ENCODE data around the gene MCEE.
"Not testable (repeated sequence)": the region's sequence is repeated elsewhere in the genome, so short reads cannot be mapped to it uniquely, and the experiment has no call there.

Gene MCEE

GRCh38 chr2:71117063-71117462 is 13.0 kb downstream of the MCEE start:
- in situ Hi-C loops (cut with MboI; ENCODE audit: low sequenced_read_pairs), result no loop called here
- Histone ChIP-seq H3K27me3 (ENCODE audit: low read depth) (no peaks in the 10 kb centered on the region), H3K9me3 (no peaks in the 10 kb centered on the region), H3K4me1 (no peaks in the 10 kb centered on the region), H3K36me3 (replicated peaks) (peaks cover 28% of the 10 kb centered on the region), H3K4me3 (no peak overlapping the region)
- no peak for DNase-seq (ENCODE audit: low spot score in 2 of 2)

GRCh38 chr2:71113843-71114242 is 16.2 kb downstream of the MCEE start:
- Histone ChIP-seq H3K9me3 (no peaks in the 10 kb centered on the region), H3K36me3 (replicated peaks) (peaks cover 24% of the 10 kb centered on the region), H3K4me3 (no peak overlapping the region), H3K4me1 (no peaks in the 10 kb centered on the region), H3K27me3 (ENCODE audit: low read depth) (no peaks in the 10 kb centered on the region)
- DNase-seq (ENCODE audit: low spot score in 2 of 2), result no peak
- in situ Hi-C loops (cut with MboI; ENCODE audit: low sequenced_read_pairs), result no loop called here

GRCh38 chr2:71108091-71108490 is 21.9 kb downstream of the MCEE start:
- no peak for DNase-seq (ENCODE audit: low spot score in 2 of 2)
- Histone ChIP-seq H3K9me3 (no peaks in the 10 kb centered on the region), H3K36me3 (replicated peaks) (peaks cover 1% of the 10 kb centered on the region; the same call in 1 of the 2 replicates), H3K4me1 (no peaks in the 10 kb centered on the region), H3K27me3 (ENCODE audit: low read depth) (no peaks in the 10 kb centered on the region), H3K4me3 (no peak overlapping the region)
- in situ Hi-C loops (cut with MboI; ENCODE audit: low sequenced_read_pairs), result no loop called here

GRCh38 chr2:71106463-71106862 is 23.6 kb downstream of the MCEE start:
- not testable (repeated sequence) for H3K27me3 ChIP-seq (ENCODE audit: low read depth)

GRCh38 chr2:71103809-71104208 is 26.2 kb downstream of the MCEE start:
- no peak overlapping the region for H3K4me3 ChIP-seq
- in situ Hi-C loops (cut with MboI; ENCODE audit: low sequenced_read_pairs), result no loop called here
- H3K9me3 ChIP-seq, result no peaks in the 10 kb centered on the region
- no peaks in the 10 kb centered on the region for H3K27me3 ChIP-seq (ENCODE audit: low read depth)
- H3K36me3 ChIP-seq (replicated peaks), result no peaks in the 10 kb centered on the region; the same call in 1 of the 2 replicates
- DNase-seq (ENCODE audit: low spot score in 2 of 2), result no peak
- no peaks in the 10 kb centered on the region for H3K4me1 ChIP-seq

More at GRCh38 chr2:71106463-71106862, 23.6 kb downstream of the MCEE start:
- H3K4me3 ChIP-seq; H3K36me3 ChIP-seq (replicated peaks); DNase-seq (ENCODE audit: low spot score in 2 of 2); H3K4me1 ChIP-seq; in situ Hi-C loops (cut with MboI; ENCODE audit: low sequenced_read_pairs); H3K9me3 ChIP-seq: not testable (repeated sequence)

GRCh38 chr2:71102981-71103681 is 26.9 kb downstream of the MCEE start:
- in situ Hi-C loops (cut with MboI; ENCODE audit: low sequenced_read_pairs), result no loop called here
- Histone ChIP-seq H3K9me3 (no peaks in the 10 kb centered on the region), H3K36me3 (replicated peaks) (no peaks in the 10 kb centered on the region; the same call in 1 of the 2 replicates), H3K27me3 (ENCODE audit: low read depth) (no peaks in the 10 kb centered on the region), H3K4me3 (no peak overlapping the region), H3K4me1 (no peaks in the 10 kb centered on the region)
- DNase-seq (ENCODE audit: low spot score in 2 of 2), result no peak

GRCh38 chr2:71101656-71102055 is 28.4 kb downstream of the MCEE start:
- Histone ChIP-seq H3K9me3 (no peaks in the 10 kb centered on the region), H3K4me1 (no peaks in the 10 kb centered on the region), H3K27me3 (ENCODE audit: low read depth) (no peaks in the 10 kb centered on the region), H3K4me3 (no peak overlapping the region), H3K36me3 (replicated peaks) (no peaks in the 10 kb centered on the region)
- in situ Hi-C loops (cut with MboI; ENCODE audit: low sequenced_read_pairs), result no loop called here
- no peak for DNase-seq (ENCODE audit: low spot score in 2 of 2)

- in situ Hi-C loops (cut with MboI; ENCODE audit: low sequenced_read_pairs), result no loop called here
- no peak overlapping the region for H3K4me3 ChIP-seq
These were observed 29.6 kb downstream of the MCEE start for GRCh38 chr2:71100195-71100964.

GRCh38 chr2:71092491-71093260 is 37.4 kb downstream of the MCEE start:
- DNase-seq (ENCODE audit: low spot score in 2 of 2); in situ Hi-C loops (cut with MboI; ENCODE audit: low sequenced_read_pairs); H3K4me1 ChIP-seq; H3K4me3 ChIP-seq; H3K9me3 ChIP-seq; H3K27me3 ChIP-seq (ENCODE audit: low read depth); H3K36me3 ChIP-seq (replicated peaks): not testable (repeated sequence)

More at GRCh38 chr2:71100195-71100964, 29.6 kb downstream of the MCEE start:
- H3K9me3 ChIP-seq, result no peaks in the 10 kb centered on the region
- no peaks in the 10 kb centered on the region for H3K27me3 ChIP-seq (ENCODE audit: low read depth)
- H3K4me1 ChIP-seq, result no peaks in the 10 kb centered on the region
- DNase-seq (ENCODE audit: low spot score in 2 of 2), result peak; percentile 52 to 81
- H3K36me3 ChIP-seq (replicated peaks), result no peaks in the 10 kb centered on the region

GRCh38 chr2:71091808-71092207 is 38.2 kb downstream of the MCEE start:
- H3K9me3 ChIP-seq; in situ Hi-C loops (cut with MboI; ENCODE audit: low sequenced_read_pairs); H3K4me1 ChIP-seq; H3K4me3 ChIP-seq; DNase-seq (ENCODE audit: low spot score in 2 of 2); H3K36me3 ChIP-seq (replicated peaks); H3K27me3 ChIP-seq (ENCODE audit: low read depth): not testable (repeated sequence)

GRCh38 chr2:71089475-71089874 is 40.6 kb downstream of the MCEE start:
- in situ Hi-C loops (cut with MboI; ENCODE audit: low sequenced_read_pairs); H3K4me1 ChIP-seq; H3K27me3 ChIP-seq (ENCODE audit: low read depth); H3K36me3 ChIP-seq (replicated peaks); H3K4me3 ChIP-seq; H3K9me3 ChIP-seq; DNase-seq (ENCODE audit: low spot score in 2 of 2): not testable (repeated sequence)

- H3K9me3 ChIP-seq; DNase-seq (ENCODE audit: low spot score in 2 of 2); in situ Hi-C loops (cut with MboI; ENCODE audit: low sequenced_read_pairs): not testable (repeated sequence)
These were observed 44.6 kb downstream of the MCEE start for GRCh38 chr2:71085325-71086003.

GRCh38 chr2:71083752-71084312 is 46.2 kb downstream of the MCEE start:
- H3K27me3 ChIP-seq (ENCODE audit: low read depth); H3K4me1 ChIP-seq; H3K36me3 ChIP-seq (replicated peaks); DNase-seq (ENCODE audit: low spot score in 2 of 2); in situ Hi-C loops (cut with MboI; ENCODE audit: low sequenced_read_pairs); H3K9me3 ChIP-seq; H3K4me3 ChIP-seq: not testable (repeated sequence)

More at GRCh38 chr2:71085325-71086003, 44.6 kb downstream of the MCEE start:
- H3K4me1 ChIP-seq; H3K36me3 ChIP-seq (replicated peaks); H3K27me3 ChIP-seq (ENCODE audit: low read depth); H3K4me3 ChIP-seq: not testable (repeated sequence)

Data from HAP-1 (cell line).